Breast epithelium (tissue), 4 donors: ENCODE measurements around the gene EPHA8. TPM values are rescaled to one million over a fixed set of nuclear protein-coding genes. Genes with fewer than 3 reads are reported as not detected.

Experiments used
- DNase-seq, 2 donors: peaks; one replicate each; pipeline ENCODE4 v3.0.0-alpha.2; 2019; ENCODE audit warnings: low spot score in 2 of 2
- H3K27ac ChIP-seq, 2 donors: fragments of 200-600 bp; sonication (generic) in 1 of 2; one replicate each; pipeline ENCODE4 v1.5.1; 2016 to 2019; ENCODE audit warnings: mild to moderate bottlenecking in 1 of 2
- H3K27me3 ChIP-seq, 2 donors: fragments of 200-600 bp; sonication (generic) in 1 of 2; one replicate each; pipeline versions ENCODE4 v1.5.1 to v1.6.0; 2017 to 2019; ENCODE audit warnings: control low read depth in 1 of 2, mild to moderate bottlenecking in 1 of 2
- H3K36me3 ChIP-seq: fragments of 200-600 bp; one replicate; pipeline ENCODE4 v1.5.1; 2019
- H3K4me1 ChIP-seq, 2 donors: fragments of 200-600 bp; sonication (generic); one replicate each; pipeline ENCODE4 v1.5.1; 2016 to 2019; ENCODE audit warnings: control low read depth in 1 of 2
- H3K4me3 ChIP-seq, 3 donors: fragments of 200-600 bp; sonication (generic); 1 replicate in 2 of 3; 2 replicates in 1 of 3; pipeline ENCODE4 v1.5.1; 2016 to 2019; ENCODE audit warnings: mild to moderate bottlenecking in 3 of 3, moderate library complexity in 2 of 3
- H3K9me3 ChIP-seq, 2 donors: fragments of 200-600 bp; sonication (generic) in 1 of 2; one replicate each; pipeline ENCODE4 v1.5.1; 2016 to 2019; ENCODE audit warnings: control low read depth in 1 of 2
- CTCF ChIP-seq, 3 donors: fragments of 450-650 bp; IDR thresholded peaks; one replicate each; pipeline ENCODE4 v1.5.1; 2016 to 2017; ENCODE audit warnings: antibody characterized with exemption in 3 of 3, mild to moderate bottlenecking in 3 of 3, moderate library complexity in 3 of 3
- POLR2A ChIP-seq: fragments of 450-650 bp; IDR thresholded peaks from one replicate; pipeline ENCODE4 v1.6.1; 2016; ENCODE audit warnings: antibody characterized with exemption, mild to moderate bottlenecking, moderate library complexity
- POLR2AphosphoS5 ChIP-seq, 3 donors: sonication (generic); formaldehyde crosslinking; IDR thresholded peaks; one replicate each; pipeline ENCODE4 v1.6.1; 2017; ENCODE audit warnings: antibody characterized with exemption in 3 of 3
- intact Hi-C: fragments of 100-400 bp; cut with DNase I; formaldehyde crosslinking; loops from one replicate; pipeline ENCODE4 v1.15.1; 2023; ENCODE audit warnings: low total_unique reads
- total RNA-seq, 3 donors: library from RNA; depleted of rRNA; stranded (reverse); fragments of >200 nt; gene quantifications; one replicate each; pipeline ENCODE4 v1.1.0, GENCODE V29; 2016

EPHA8 gene
- total RNA-seq, 3 donors from 2014 or later: not detected

- H3K36me3 ChIP-seq: no peaks in the 10 kb centered on the region
- no peak overlapping the region for H3K4me3 ChIP-seq
- no peaks in the 10 kb centered on the region for H3K9me3 ChIP-seq
- TF ChIP-seq CTCF (IDR thresholded peaks at IDR 0.05) (no peak), POLR2AphosphoS5 (IDR thresholded peaks at IDR 0.05) (no peak), POLR2A (no peak)
- H3K4me1 ChIP-seq: no peaks in the 10 kb centered on the region
- peaks cover 0 to 60% of the 10 kb centered on the region in 2 donors for H3K27me3 ChIP-seq
- no peak for DNase-seq
- intact Hi-C loops: no loop called here
- H3K27ac ChIP-seq: no peak overlapping the region
Observed at GRCh38 chr1:22600817-22601605, 37.7 kb downstream of the EPHA8 start.

GRCh38 chr1:22601610-22602009 lies 38.3 kb downstream of the EPHA8 start:
- intact Hi-C loops: no loop called here
- Histone ChIP-seq H3K9me3 (no peaks in the 10 kb centered on the region), H3K4me3 (no peak overlapping the region), H3K27ac (no peak overlapping the region), H3K36me3 (no peaks in the 10 kb centered on the region), H3K4me1 (no peaks in the 10 kb centered on the region), H3K27me3 (peaks cover 0 to 65% of the 10 kb centered on the region in 2 donors)
- TF ChIP-seq CTCF (IDR thresholded peaks at IDR 0.05): no peak
- no peak for TF ChIP-seq POLR2AphosphoS5 (IDR thresholded peaks at IDR 0.05)
- DNase-seq: no peak

- Histone ChIP-seq H3K9me3 (no peaks in the 10 kb centered on the region), H3K36me3 (no peaks in the 10 kb centered on the region), H3K27me3 (peaks cover 0 to 65% of the 10 kb centered on the region in 2 donors), H3K4me1 (no peaks in the 10 kb centered on the region), H3K27ac (no peak overlapping the region), H3K4me3 (no peak overlapping the region)
- no peak for TF ChIP-seq POLR2A
- no peak for TF ChIP-seq POLR2AphosphoS5 (IDR thresholded peaks at IDR 0.05)
- no peak for TF ChIP-seq CTCF (IDR thresholded peaks at IDR 0.05)
- intact Hi-C loops: no loop called here
- no peak for DNase-seq
Observed at GRCh38 chr1:22602060-22602740, 38.9 kb downstream of the EPHA8 start.

DNA sequence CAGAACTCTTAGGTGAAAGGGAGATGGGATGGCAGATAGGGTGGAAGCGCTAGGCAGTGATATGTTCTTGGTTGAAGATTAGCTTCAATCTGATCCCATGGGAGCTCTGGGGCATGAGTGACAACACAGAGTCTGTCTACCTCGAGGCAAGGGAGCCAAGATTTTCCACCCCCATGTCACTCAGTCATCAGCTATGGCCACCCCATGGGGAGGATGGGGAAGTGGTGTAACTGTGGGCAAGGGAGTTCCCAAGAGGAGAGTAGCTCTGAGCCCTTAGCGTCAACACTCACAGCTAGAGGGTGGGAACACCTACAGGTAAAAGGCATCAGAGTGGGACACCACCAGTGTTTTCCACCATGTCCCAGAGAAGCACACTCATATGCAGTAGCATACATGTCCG lies 42.9 kb downstream of the EPHA8 start:
- Histone ChIP-seq H3K27ac (no peak overlapping the region), H3K9me3 (no peaks in the 10 kb centered on the region), H3K27me3 (peaks cover 0 to 74% of the 10 kb centered on the region in 2 donors), H3K4me1 (no peaks in the 10 kb centered on the region), H3K4me3 (no peak overlapping the region), H3K36me3 (no peaks in the 10 kb centered on the region)
- TF ChIP-seq POLR2A (no peak), POLR2AphosphoS5 (IDR thresholded peaks at IDR 0.05) (no peak)
- intact Hi-C loops: no loop called here
- no peak for DNase-seq

DNA sequence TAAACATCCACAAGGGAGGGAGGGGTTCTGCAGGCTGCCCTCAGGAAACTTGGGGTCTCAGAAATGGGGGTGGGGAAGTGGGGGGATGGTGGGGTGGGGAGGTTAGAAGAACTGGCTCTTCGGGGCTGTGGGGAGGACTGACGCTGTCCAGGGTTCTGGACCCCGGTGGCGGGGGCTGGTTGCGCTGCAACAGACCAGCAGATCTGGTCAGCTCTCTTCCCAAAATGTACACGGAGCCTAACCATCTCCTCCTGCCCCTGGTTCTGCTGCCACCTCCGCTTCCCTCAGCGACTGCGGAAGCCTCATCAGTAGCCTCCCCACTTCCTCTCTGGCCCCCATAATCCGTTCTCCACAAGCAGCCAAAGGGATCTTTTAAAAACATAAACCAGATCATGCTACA lies 43.9 kb downstream of the EPHA8 start:
- intact Hi-C loops: no loop called here
- Histone ChIP-seq H3K4me3 (no peak overlapping the region), H3K27ac (no peak overlapping the region), H3K9me3 (no peaks in the 10 kb centered on the region), H3K4me1 (no peaks in the 10 kb centered on the region), H3K36me3 (no peaks in the 10 kb centered on the region), H3K27me3 (peaks cover 0 to 73% of the 10 kb centered on the region in 2 donors)
- DNase-seq: no peak
- TF ChIP-seq CTCF (IDR thresholded peaks at IDR 0.05) (no peak), POLR2AphosphoS5 (IDR thresholded peaks at IDR 0.05) (no peak), POLR2A (no peak)
